Keratinocyte (primary cell): Measurements from ENCODE around the gene DNAH10. TPM values are rescaled to one million over a fixed set of nuclear protein-coding genes. Genes with fewer than 3 reads are reported as not detected.
"Not testable (repeated sequence)": the region's sequence is repeated elsewhere in the genome, so short reads cannot be mapped to it uniquely, and the experiment has no call there.

Source experiments
- DNase-seq: peaks from one replicate; pipeline ENCODE4 v3.0.0-alpha.2; 2011; ENCODE audit warnings: low read depth, missing footprints, low spot score
- FAIRE-seq: peaks from 2 replicates; lab custom pipeline; 2011; peaks lifted over from hg19 to GRCh38; lab: Jason Lieb, UNC
- H2AFZ ChIP-seq: 2 replicates; pipeline ENCODE4 v1.6.0; 2012; ENCODE audit warnings: low read length, control low read depth, inconsistent platforms; ENCODE audit not compliant: control insufficient read depth
- H3K27ac ChIP-seq: 2 replicates; pipeline ENCODE4 v1.5.1; 2011; ENCODE audit warnings: low read length; ENCODE audit not compliant: control insufficient read depth, insufficient read depth
- H3K27me3 ChIP-seq: 3 replicates; pipeline ENCODE4 v1.6.0; 2011; ENCODE audit warnings: low read length; ENCODE audit not compliant: control insufficient read depth, insufficient read depth; ENCODE audit errors: extremely low read depth
- H3K36me3 ChIP-seq, 2 experiments: 2 replicates in 1 of 2; 3 replicates in 1 of 2; pipeline ENCODE4 v1.5.1; 2011; ENCODE audit warnings: low read length in 2 of 2, mild to moderate bottlenecking in 1 of 2; ENCODE audit not compliant: control insufficient read depth in 2 of 2, insufficient read depth in 2 of 2; ENCODE audit errors: extremely low read depth in 1 of 2
- H3K4me1 ChIP-seq: 3 replicates; pipeline ENCODE4 v1.5.1; 2011; ENCODE audit warnings: low read length; ENCODE audit not compliant: control insufficient read depth, insufficient read depth; ENCODE audit errors: extremely low read depth
- H3K4me2 ChIP-seq: 3 replicates; pipeline ENCODE4 v1.6.0; 2011; ENCODE audit warnings: low read depth, low read length; ENCODE audit not compliant: control insufficient read depth, insufficient read depth; ENCODE audit errors: extremely low read depth
- H3K4me3 ChIP-seq, 3 experiments: fragments of 200-600 bp in 1 of 3; sonication (generic) in 1 of 3; 2 replicates in 2 of 3; 3 replicates in 1 of 3; pipeline ENCODE4 v1.5.1; 2011 to 2016; ENCODE audit warnings: low read length in 3 of 3, mild to moderate bottlenecking in 3 of 3, control low read depth in 2 of 3, inconsistent platforms in 1 of 3, low read depth in 1 of 3, mixed read lengths in 1 of 3, mixed run types in 1 of 3, moderate library complexity in 1 of 3; ENCODE audit not compliant: control insufficient read depth in 2 of 3, insufficient read depth in 2 of 3; ENCODE audit errors: extremely low read depth in 1 of 3
- H3K79me2 ChIP-seq: 2 replicates; pipeline ENCODE4 v1.6.0; 2012; ENCODE audit warnings: low read length; ENCODE audit not compliant: control insufficient read depth, insufficient read depth
- H3K9ac ChIP-seq: 3 replicates; pipeline ENCODE4 v1.6.0; 2011; ENCODE audit warnings: low read length; ENCODE audit not compliant: control insufficient read depth, insufficient read depth; ENCODE audit errors: extremely low read depth
- H3K9me1 ChIP-seq: 3 replicates; pipeline ENCODE4 v1.6.0; 2011; ENCODE audit warnings: low read length; ENCODE audit not compliant: control insufficient read depth, insufficient read depth; ENCODE audit errors: extremely low read depth
- H3K9me3 ChIP-seq: 2 replicates; pipeline ENCODE4 v1.5.1; 2012; ENCODE audit warnings: low read depth, low read length; ENCODE audit not compliant: control insufficient read depth
- H4K20me1 ChIP-seq: 3 replicates; pipeline ENCODE4 v1.6.0; 2011; ENCODE audit warnings: low read length; ENCODE audit not compliant: control insufficient read depth, insufficient read depth; ENCODE audit errors: extremely low read depth
- EZH2 ChIP-seq: IDR thresholded peaks from one replicate; pipeline ENCODE4 v1.6.1; 2012; ENCODE audit warnings: inconsistent platforms, mild to moderate bottlenecking, low read length, moderate library complexity
- dilution Hi-C: fragments of 300-500 bp; cut with MboI; formaldehyde crosslinking; loops from one replicate; pipeline ENCODE4 v1.7.0; 2020; ENCODE audit warnings: low sequenced_read_pairs; ENCODE audit not compliant: extremely low pct_ligation_motif_present
- polyA plus RNA-seq, 5 experiments: library from polyadenylated mRNA; depleted of rRNA in 3 of 5; stranded (reverse) in 3 of 5; stranded (forward) in 1 of 5; unstranded in 1 of 5; fragments of >200 nt; gene quantifications; 1 replicate in 1 of 5; 2 replicates in 3 of 5; 3 replicates in 1 of 5; pipeline versions ENCODE4 v1.2.1 to v1.2.3, GENCODE V29; 2011 to 2012; ENCODE audit warnings: missing spikeins in 2 of 5, low read depth in 1 of 5, low replicate concordance in 1 of 5
- TF ChIP-seq, protein P1 (sequence below), 3 experiments: IDR thresholded peaks in 1 of 3; conservative IDR thresholded peaks in 1 of 3; optimal IDR thresholded peaks in 1 of 3; 2 replicates in 2 of 3; 3 replicates in 1 of 3; pipeline versions ENCODE3 to v1.5.1; 2011; ENCODE audit warnings: low read length in 3 of 3, mild to moderate bottlenecking in 3 of 3, moderate library complexity in 2 of 3, control low read depth in 1 of 3, inconsistent platforms in 1 of 3; ENCODE audit not compliant: insufficient read depth in 2 of 3; ENCODE audit errors: extremely low read depth in 1 of 3

The DNAH10 gene
- polyA plus RNA-seq, 1 donor (not counting 4 experiments of a cell fraction or from before 2014, with no cell fraction given), result 0.08 TPM

DNA sequence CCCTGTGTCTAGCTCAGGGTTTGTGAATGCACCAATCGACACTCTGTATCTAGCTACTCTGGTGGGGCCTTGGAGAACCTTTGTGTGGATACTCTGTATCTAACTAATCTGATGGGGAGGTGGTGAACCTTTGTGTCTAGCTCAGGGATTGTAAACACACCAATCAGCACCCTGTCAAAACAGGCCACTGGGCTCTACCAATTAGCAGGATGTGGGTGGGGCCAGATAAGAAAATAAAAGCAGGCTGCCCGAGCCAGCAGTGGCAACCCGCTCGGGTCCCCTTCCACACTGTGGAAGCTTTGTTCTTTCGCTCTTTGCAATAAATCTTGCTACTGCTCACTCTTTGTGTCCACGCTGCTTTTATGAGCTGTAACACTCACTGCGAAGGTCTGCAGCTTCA, 185.4 kb downstream of the DNAH10 start:
- H4K20me1 ChIP-seq, H2AFZ ChIP-seq, H3K9ac ChIP-seq, DNase-seq, dilution Hi-C loops, H3K27me3 ChIP-seq, H3K36me3 ChIP-seq, FAIRE-seq, H3K4me3 ChIP-seq, H3K9me1 ChIP-seq, H3K4me2 ChIP-seq, H3K4me1 ChIP-seq, H3K27ac ChIP-seq, H3K79me2 ChIP-seq, H3K9me3 ChIP-seq: not testable (repeated sequence)

DNA sequence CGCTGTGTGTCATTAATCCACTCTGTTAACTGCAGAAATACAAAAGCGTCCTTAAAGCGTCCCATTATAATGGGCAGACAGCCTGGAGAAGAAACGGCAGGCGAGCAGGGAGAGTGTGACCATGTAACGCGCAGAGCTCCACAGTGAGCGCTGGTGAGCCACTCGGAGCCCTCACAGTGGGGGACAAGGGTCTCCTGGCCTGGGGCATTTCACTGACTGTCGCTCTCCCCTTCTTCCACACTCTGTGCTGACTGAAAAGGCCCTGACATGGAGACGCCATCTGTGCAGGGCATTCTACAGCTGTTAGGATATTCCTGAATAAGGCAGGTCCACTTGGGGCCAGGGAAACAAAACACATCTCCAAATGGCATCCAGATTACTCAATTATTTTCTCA, 186.3 kb downstream of the DNAH10 start:
- TF ChIP-seq EZH2, result no peak
- Histone ChIP-seq H2AFZ (no peak overlapping the region), H3K27me3 (no peaks in the 10 kb centered on the region), H4K20me1 (peaks cover 3% of the 10 kb centered on the region), H3K79me2 (no peaks in the 10 kb centered on the region), H3K4me3 (no peak overlapping the region), H3K9me3 (no peaks in the 10 kb centered on the region), H3K4me1 (no peaks in the 10 kb centered on the region), H3K4me2 (no peak overlapping the region), H3K27ac (no peak overlapping the region), H3K9me1 (no peaks in the 10 kb centered on the region), H3K9ac (no peak overlapping the region), H3K36me3 (peaks cover 0 to 5% of the 10 kb centered on the region in 2 experiments)
- FAIRE-seq (no peak), DNase-seq (no peak)
- dilution Hi-C loops, result no loop called here

DNA sequence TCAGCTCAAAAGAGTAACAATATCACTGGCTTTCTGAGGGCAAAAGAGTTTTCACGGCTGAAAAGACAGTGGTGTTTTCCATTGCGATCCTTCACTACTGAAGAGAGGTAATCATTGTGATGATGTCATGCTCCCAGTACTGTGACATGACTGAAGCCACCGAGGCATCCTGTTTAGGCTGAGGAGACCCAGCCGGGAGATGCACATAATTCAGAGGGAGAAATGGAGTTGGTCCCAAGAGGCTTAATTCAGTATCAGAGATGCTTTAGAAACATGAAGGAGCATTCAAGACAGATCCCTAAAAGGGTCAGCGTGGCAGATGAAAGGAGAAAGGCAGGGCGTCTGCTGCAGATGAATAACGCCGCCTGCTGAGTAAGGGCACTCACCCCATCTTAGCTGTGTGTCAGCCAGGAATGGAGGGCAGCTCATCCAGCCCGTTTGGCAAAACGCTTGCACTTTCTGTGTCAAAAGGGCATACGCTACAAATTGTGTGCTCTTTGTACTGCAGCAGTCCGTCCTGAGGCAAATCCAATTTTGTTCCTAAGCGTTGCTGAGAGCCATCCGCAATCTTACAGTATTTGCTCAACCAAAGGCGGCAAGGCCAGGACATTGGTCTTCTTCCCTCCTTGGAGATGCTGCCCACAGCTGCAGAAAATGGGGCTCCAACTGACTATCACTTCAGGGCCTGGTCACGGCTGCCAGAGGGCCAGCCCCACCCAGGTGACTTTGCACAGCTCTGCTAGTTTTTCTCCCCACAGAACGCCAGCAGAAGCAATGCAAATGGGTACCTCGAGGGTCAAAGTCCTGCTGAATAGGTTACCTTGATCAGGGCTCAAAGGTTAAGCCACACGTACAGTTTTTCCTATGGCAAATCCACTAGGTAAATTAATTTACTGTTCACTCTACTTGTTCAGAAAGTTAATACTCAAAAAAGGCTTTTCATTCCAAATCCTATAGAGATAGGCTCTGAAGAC, 187.0 kb downstream of the DNAH10 start:
- H3K36me3 ChIP-seq, result peaks cover 0 to 5% of the 10 kb centered on the region in 2 experiments

More for the DNA sequence above, 187.0 kb downstream of the DNAH10 start:
- FAIRE-seq, result no peak
- no peak overlapping the region for H3K27ac ChIP-seq
- no peaks in the 10 kb centered on the region for H3K9me1 ChIP-seq
- H3K79me2 ChIP-seq, result no peaks in the 10 kb centered on the region
- no peak for TF ChIP-seq EZH2
- TF ChIP-seq, protein P1, sequence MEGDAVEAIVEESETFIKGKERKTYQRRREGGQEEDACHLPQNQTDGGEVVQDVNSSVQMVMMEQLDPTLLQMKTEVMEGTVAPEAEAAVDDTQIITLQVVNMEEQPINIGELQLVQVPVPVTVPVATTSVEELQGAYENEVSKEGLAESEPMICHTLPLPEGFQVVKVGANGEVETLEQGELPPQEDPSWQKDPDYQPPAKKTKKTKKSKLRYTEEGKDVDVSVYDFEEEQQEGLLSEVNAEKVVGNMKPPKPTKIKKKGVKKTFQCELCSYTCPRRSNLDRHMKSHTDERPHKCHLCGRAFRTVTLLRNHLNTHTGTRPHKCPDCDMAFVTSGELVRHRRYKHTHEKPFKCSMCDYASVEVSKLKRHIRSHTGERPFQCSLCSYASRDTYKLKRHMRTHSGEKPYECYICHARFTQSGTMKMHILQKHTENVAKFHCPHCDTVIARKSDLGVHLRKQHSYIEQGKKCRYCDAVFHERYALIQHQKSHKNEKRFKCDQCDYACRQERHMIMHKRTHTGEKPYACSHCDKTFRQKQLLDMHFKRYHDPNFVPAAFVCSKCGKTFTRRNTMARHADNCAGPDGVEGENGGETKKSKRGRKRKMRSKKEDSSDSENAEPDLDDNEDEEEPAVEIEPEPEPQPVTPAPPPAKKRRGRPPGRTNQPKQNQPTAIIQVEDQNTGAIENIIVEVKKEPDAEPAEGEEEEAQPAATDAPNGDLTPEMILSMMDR (optimal IDR thresholded peaks at IDR 0.05 in 1 of 3, IDR thresholded peaks at IDR 0.05 in 1 of 3, conservative IDR thresholded peaks at IDR 0.05 in 1 of 3; ENCODE audit: extremely low read depth in 1 of 3, insufficient read depth in 2 of 3, low read length in 3 of 3), result no peak
- DNase-seq, result no peak
- H2AFZ ChIP-seq, result no peak overlapping the region
- no peaks in the 10 kb centered on the region for H3K27me3 ChIP-seq
- no peak overlapping the region for H3K9ac ChIP-seq
- peaks cover 3% of the 10 kb centered on the region for H4K20me1 ChIP-seq
- dilution Hi-C loops, result no loop called here
- no peak overlapping the region for H3K4me3 ChIP-seq
- H3K4me1 ChIP-seq, result no peaks in the 10 kb centered on the region
- H3K4me2 ChIP-seq, result no peak overlapping the region
- H3K9me3 ChIP-seq, result no peaks in the 10 kb centered on the region
